Vagina (tissue), 2 donors: Measurements from ENCODE around the gene CFDP1.

Source experiments
- POLR2AphosphoS5 ChIP-seq, 2 donors: sonication (generic); formaldehyde crosslinking; IDR thresholded peaks; one replicate each; pipeline ENCODE4 v1.9.0; 2017; ENCODE audit warnings: antibody characterized with exemption in 2 of 2, mild to moderate bottlenecking in 2 of 2, low read depth in 1 of 2; ENCODE audit not compliant: insufficient read depth in 1 of 2
- TF ChIP-seq, protein P1 (sequence below), 3 experiments: fragments of 450-650 bp in 2 of 3; fragments of 200-600 bp in 1 of 3; sonication (generic) in 1 of 3; IDR thresholded peaks; one replicate each; pipeline ENCODE4 v1.5.1; 2017 to 2019; ENCODE audit warnings: antibody characterized with exemption in 3 of 3, mild to moderate bottlenecking in 2 of 3, moderate library complexity in 2 of 3

DNA sequence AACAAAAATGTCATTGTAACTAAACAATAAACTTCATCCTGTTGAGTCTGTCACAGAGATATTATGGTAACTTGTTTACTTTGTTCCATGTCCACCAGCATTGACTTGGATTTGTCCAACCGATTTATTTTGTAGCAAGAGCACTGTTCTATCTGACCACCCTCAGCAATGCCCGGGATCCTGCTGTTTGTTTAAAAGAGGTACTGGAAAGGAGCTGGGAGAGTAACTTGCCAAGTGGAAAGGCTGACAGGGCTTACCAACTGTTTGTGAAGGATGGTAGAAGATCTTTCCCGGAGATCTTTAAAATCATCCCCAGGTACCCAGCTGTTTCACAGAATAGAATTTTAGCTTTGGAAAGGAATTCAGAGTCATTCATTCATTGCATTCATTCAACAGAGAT, 122.8 kb downstream of the CFDP1 start:
- no peak for TF ChIP-seq POLR2AphosphoS5 (IDR thresholded peaks at IDR 0.05; ENCODE audit: insufficient read depth in 1 of 2, low read depth in 1 of 2)
- TF ChIP-seq, protein P1, sequence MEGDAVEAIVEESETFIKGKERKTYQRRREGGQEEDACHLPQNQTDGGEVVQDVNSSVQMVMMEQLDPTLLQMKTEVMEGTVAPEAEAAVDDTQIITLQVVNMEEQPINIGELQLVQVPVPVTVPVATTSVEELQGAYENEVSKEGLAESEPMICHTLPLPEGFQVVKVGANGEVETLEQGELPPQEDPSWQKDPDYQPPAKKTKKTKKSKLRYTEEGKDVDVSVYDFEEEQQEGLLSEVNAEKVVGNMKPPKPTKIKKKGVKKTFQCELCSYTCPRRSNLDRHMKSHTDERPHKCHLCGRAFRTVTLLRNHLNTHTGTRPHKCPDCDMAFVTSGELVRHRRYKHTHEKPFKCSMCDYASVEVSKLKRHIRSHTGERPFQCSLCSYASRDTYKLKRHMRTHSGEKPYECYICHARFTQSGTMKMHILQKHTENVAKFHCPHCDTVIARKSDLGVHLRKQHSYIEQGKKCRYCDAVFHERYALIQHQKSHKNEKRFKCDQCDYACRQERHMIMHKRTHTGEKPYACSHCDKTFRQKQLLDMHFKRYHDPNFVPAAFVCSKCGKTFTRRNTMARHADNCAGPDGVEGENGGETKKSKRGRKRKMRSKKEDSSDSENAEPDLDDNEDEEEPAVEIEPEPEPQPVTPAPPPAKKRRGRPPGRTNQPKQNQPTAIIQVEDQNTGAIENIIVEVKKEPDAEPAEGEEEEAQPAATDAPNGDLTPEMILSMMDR (IDR thresholded peaks at IDR 0.05) = no peak
